ENCODE data around the gene JAM2.

JAM2 gene

DNA sequence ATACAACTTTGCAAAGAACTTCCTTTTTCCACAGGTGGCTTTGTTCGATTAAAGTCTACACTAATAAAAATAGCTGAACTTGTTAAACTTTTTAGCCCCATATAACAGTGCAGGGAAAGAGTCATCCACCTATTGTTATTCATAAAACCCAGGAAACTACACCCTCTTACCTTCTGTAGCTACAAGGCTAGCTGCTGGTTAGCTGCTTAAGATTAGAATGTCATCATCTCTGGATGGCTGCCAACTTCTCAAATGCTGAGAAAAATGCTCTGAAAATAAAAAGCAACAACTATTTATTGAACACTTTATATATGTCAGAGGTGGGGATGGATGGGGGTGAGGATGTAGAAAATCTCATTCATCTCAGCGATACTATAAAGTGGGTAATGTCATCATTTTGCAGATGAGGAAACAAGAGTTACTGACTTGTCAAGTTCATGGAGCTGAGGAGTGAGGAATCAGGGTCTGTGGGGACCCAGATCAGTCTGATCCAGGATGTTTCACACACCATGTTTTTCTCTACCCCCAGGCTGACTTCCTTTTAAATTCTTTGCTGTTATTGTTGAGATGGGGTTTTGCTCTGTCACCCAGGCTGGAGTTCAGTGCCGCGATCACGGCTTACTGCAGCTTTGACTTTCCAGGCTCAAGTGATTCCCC lies 78.6 kb downstream of the JAM2 start:
- no peak for DNase-seq (ENCODE audit: low read depth, low spot score)

DNA sequence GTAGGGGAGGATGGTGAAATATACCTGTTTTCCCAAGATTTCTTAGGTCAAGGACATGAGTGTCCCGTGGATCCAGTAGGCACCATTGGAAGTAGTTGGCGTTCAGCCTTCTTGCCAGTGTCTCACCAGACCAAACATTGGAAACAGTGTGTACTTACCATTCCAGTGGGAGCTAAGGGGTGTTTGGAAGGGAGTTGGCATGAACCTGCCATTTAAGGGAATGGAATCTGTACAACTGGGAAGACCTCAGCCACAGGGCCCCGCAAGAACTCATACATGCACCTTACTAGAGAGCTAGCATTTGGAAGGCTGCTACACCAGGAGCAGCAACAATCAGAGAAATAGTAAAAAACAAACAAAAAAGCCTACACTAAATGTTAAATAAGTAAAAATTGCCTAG lies 82.9 kb downstream of the JAM2 start:
- DNase-seq (ENCODE audit: low read depth, low spot score) = no peak

DNA sequence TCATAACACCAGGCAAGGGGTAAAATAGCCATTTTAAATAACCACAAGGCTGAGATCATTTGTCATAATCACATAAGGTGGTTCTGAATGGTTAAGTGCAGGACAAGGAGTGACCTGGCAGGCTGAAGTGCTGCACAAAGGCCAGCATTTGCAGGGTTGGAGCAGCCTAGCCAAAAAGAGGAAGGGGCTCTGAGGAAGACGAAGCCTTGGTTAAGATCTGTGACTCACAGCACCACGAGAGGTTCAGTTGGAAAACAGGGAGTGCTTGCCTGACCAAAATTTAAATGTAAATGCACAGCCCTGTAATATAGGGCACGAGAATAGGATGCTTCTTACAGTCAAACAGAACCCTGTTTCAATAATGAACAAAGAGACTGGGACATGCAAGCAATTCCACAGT lies 83.6 kb downstream of the JAM2 start:
- DNase-seq (ENCODE audit: low read depth, low spot score) = no peak

DNA sequence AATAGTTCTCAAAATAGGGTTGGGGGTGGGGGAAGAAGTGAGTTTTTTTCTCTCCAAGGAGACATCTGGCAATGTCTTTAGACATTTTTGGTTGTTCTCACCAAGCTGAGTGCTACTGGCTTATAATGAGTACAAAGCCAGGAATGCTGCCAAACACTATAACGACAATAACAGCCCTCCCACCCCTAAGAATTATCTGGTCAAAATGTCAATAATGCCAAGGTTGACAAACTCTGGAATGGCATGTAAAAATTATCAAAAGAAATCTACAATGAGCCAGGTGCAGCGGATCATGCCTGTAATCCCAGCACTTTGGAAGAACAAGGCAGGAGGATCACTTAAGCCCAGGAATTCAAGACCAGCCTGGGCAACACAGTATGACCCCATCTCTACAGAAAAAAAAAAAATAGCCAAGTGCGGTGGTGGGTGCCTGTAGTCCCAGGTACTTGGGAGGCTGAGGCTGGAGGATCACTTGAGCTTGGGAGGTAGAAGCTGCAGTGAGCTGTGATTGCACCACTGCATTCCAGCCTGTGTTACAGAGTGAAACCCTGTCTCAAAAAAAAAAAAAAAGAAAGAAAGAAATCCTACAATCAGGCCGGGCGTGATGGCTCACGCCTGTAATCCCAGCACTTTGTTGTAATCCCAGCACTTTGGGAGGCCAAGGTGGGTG lies 93.2 kb downstream of the JAM2 start:
- no peak for DNase-seq (ENCODE audit: low read depth, low spot score)

DNA sequence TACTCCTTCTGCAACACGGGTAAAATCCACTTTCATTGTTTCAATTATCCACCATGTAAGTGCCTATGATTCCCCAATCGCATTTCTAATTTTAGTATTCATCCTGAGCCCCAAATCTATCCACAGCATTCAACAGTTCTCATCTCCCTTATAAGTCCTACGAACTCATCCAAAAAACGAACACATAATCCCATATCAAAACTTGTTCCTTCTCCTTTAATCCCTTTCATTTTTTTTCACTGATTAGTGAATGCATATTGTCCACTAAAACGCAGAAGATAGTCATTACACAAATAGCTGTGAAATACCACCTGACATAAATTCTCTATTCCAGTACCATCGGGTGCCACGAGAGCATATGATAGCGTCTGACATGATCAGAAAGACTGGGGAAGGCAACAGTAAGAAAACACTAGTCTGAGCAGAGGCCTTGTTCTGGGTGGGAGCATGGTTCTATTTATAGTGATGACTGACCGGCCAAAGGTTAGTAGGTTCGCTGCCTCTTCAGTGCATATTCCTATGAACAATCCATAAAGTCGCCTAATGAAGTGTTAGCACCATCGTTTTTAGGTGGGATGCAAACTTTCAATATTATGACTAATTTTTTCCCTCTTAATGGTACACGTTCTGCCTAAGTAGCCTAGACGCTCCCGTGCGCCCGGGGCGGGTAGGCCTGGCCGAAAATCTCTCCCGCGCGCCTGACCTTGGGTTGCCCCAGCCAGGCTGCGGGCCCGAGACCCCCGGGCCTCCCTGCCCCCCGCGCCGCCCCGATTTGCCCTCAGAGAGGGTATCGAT lies 95.0 kb downstream of the JAM2 start:
- no peak for DNase-seq (ENCODE audit: low read depth, low spot score)

DNA sequence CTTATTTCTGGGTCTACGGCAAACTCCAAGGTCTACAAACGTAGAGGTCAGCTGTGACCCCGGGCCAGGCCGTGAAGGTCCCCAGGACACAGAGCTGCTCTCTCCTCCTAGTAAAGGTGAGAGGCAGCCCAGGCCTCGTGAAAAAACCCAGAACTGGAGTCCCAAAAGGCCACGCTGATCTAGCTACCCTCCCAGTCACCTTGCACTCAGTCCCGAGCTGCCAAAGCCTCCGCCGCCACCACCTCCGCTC lies 95.5 kb downstream of the JAM2 start:
- no peak for DNase-seq (ENCODE audit: low read depth, low spot score)

DNA sequence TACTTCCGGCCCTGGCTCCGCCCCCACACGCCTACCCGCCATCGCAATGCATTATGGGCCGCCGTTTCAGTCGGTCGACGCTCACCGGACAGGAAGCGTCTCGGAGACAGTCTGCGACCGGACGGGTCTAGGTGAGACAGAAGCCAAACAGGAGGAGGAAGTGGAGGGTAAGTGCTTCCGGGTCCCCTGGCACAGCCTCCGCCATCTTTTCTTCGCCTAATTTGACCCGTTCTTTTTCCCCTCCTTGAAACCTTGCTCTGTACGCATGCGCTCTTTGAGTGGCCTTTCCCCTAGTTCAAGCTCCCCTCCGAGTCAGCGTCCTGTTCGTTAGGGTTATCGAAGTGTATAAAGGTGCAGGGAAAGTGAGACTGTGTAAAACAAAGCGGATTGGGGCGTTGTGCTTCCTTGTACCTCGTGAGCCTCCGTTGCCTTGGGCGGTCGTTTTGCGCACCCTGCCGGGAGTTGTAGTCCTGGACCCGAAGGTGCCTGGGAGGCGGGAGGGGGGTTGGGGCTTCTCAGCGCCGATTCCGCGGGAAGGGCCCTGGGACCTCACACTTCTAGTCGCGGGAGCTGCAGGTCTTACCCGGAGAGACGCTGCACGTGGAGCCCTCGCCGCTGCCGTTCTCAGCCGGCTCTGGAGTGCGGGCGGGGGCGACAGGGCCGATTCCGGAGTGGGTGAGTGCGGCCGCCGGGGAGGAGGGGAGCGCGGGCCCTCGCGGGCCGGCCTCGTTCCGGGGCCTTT lies 96.0 kb downstream of the JAM2 start, which contains the start of the genes ATP5PF and GABPA:
ATP5PF (minus strand) TSS at position 1 of the 742 bp plus-strand sequence. CDS start 5,110 bp downstream, outside the sequence.
GABPA (plus strand) TSS at position 69 of the 742 bp plus-strand sequence. CDS start 6,627 bp downstream, outside the sequence.
- peak; percentile 97 for DNase-seq (ENCODE audit: low read depth, low spot score)

DNA sequence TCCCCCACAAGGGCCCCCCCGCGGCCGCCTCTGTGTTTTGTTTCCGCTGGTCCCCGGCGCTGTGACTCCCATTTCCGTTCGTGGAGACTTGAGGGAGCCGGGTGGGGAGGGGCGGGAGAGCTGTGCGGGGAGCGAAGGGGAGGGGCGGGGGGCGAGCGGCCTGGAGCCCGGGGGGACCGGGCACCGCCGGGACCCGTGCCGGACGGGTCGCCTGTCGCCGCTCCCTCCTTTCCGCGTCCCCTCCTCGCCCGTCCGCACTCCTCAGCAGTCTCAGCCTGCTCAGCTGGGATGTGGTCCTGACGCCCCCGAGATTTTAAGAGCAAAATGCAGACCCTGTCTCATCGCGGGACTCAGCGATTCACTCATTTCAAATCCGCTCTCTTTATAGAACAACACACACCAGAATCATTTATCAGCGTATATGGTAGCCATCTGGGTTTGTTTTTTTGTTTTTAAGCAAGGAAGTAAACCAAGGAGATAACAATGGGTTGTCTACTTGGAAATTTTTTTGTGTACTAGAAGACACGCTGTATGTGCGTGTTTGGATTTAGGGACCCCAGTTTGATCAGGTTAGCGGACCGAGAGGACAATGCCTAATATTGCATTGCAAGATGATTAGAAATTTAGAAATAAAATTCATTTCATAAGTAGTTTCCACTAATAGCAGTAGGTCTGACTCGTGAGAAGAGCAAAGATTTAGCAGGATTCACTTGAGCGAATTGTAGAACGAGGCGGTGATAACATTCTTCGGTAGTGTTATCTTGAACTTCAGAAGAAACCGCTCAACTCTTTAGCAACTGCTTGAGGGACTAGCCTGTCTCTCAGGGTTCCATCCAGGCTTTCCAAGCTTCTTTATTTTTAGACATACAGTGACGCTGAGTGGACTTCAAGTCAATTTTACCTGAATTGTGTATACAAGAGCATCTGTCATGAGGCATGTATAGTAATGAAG lies 96.9 kb downstream of the JAM2 start:
- DNase-seq (ENCODE audit: low read depth, low spot score) = peak; percentile 7

DNA sequence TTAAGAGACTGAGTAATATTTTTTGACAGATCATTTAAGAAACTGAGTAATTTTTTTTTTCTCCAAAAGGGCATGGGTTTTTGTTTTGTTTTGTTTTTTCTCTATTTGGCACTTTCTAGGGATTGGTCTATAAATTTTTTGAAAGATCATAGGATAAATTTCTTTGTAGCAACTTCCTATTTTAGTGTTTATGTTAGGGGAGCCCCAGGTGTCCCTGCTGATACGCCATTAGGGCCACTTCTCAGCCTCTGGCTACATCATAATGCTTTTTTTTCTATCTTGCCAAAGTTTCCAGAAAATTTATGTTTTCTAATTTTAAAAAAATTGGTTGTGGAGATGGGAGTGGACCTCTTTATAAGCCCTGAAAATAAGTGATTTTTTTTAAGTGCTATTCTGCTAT lies 98.4 kb downstream of the JAM2 start:
- no peak for DNase-seq (ENCODE audit: low read depth, low spot score)

DNA sequence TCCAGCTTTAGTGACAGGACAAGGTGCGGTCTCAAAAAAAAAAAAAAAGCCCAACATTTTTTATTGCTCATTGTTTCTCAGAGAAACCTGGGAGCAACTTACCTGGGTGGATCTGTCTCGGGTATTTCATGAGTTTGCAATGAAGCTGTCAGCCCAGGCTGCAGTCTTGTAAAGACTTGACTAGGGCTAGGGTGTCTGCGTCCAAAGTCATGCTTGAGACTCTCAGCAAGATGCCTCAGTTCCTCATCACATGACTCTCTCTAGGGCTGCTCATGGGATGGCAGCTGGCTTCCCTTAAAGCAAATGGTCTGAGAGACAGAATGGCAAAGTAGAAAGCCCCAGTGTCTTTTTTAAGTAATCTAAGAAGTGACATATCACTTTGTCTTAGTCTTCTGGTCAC lies 103.8 kb downstream of the JAM2 start:
- DNase-seq (ENCODE audit: low read depth, low spot score) = no peak

DNA sequence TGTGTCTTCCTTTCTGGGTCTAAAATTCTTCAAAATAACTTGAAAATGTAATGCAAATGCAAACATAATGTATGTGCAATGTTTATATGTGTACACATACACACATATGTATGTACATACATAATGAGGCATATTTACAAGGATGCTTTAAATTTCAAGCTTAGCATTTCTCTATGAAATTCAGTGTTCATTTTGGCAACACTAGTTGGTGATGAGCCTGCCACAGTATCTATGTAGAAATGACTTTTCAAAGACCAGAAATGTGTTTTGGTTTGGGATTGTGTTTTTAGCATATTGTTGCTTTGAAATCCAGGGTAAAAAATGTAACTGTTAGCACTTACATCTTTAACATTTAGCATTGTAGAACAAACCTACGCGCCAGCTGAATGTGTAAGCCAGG lies 105.8 kb downstream of the JAM2 start:
- no peak for DNase-seq (ENCODE audit: low read depth, low spot score)

DNA sequence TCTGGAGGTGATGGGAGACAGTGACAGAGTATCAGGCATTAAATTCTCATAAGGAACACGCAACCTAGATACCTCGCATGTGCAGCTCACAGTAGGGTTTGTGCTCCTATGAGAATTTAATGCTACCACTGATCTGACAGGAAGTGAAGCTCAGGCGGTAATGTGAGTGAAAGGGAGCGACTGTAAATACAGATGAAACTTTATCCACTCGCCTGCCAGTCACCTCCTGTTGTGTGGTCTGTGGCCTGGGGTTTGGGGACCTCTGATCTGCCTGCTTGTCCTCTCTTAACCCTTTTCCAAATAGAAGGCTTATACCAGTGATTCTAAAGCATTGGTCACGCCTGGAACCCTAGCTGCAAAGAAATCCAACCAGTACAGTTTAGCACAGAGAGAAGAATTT lies 111.0 kb downstream of the JAM2 start:
- DNase-seq (ENCODE audit: low read depth, low spot score) = no peak

DNA sequence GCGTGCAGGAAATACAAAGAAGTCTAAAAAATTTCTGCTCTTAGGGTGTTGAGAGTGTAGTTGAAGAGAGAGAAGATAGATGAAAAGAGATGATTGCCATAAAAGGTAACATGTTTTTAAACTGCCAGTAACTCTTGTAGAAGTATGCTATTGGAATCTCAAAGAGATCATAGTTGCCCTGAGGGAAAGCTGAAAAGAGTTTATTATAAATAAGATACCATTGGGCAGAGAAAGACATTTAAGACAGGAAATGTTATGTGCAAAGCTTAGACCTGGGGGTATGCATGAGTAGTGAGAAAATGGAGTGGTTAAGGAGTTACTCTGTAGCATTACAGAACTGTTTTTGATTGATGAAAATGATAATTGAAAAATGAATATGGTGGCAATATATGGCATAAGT lies 113.4 kb downstream of the JAM2 start:
- no peak for DNase-seq (ENCODE audit: low read depth, low spot score)

DNA sequence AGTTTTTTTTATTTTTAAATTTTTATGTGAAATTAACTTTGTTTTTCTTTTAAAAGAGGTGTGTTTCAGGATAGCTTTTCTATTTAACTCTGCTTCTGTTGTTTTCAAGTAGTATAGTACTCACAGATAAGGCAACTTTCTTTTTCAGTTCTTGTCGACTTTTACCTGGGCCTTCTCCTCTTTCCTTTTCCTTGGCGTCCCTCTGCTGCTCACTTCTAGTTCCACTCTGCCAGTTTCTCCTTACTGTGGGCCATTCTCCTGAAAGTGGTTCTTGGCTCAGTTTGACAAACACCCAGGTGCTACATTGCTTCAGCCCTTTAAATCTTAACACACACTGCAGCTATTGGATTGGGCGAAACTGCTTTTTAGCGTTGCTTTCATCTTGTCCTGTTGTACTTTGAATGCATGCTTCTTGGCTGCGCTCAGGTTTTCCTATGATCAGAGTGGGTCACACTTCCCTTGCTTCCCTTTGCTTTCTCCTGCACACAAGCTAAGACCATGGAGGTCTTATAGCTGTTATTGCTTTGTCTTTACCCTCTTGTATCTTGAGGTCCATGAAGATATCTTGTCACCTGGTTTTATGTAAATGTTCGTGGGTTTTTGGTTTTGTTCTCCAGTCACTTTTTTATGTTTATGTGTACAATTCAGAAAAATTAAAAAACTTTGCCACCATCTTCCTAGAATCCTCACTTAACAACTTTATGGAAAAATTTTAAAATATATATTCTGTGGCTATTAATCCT lies 117.3 kb downstream of the JAM2 start:
- DNase-seq (ENCODE audit: low read depth, low spot score) = no peak

DNA sequence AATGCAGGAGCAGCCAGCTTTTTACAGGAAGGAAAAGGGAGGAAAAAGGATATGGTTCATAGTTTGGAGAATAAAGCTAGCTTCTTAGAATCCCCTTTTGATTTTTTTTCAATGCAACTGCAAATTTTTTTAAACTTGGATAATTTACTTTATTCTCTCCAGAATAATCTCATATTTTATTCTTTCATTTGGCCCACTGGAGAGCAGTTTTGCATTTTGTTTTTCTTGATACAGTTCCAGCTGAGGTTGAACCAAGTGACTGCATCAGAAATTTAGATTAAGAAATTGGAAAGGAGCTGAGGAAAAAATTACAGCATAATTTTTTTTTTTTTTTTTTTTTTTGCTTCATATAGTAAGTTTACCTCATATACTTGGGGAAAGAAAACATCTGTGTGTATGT lies 118.5 kb downstream of the JAM2 start:
- DNase-seq (ENCODE audit: low read depth, low spot score) = no peak

DNA sequence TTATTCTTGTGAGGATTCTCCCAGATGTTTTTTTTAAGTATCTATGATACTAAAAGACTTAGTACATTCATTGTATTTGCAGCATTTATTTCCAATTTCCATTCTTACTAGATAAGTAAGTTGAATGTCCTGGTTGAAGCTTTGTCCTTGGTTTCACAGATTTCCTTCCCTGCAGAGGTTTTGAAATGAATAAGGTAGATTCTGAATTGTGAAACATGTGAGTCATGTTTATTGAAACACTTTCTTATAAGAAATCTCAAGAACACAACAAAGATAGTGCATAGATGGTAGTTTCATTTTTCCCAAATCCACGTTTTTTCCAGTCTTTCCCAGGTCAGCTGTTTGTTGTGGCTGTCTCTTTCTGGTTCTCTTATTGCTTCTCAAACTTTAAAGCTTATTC lies 120.5 kb downstream of the JAM2 start:
- no peak for DNase-seq (ENCODE audit: low read depth, low spot score)

DNA sequence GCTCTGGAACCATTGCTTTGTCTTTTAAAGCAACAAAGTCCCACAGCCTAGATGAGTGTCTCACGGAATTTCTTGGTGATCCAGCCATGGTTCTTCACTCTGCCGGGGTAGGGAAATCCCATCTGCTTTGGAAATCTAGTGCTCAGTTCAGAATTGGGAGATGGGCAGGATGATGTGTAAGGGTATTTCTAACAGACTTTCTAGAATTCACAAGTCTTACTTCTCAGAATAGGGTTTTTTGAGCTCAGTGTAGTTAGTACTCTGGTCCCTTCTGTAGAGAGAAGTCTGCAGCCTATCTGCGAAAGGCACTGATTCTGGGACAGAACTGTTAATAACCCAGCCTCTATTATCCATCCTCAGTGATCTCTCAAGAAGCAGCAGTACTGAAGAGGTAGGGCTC lies 121.0 kb downstream of the JAM2 start:
- no peak for DNase-seq (ENCODE audit: low read depth, low spot score)

DNA sequence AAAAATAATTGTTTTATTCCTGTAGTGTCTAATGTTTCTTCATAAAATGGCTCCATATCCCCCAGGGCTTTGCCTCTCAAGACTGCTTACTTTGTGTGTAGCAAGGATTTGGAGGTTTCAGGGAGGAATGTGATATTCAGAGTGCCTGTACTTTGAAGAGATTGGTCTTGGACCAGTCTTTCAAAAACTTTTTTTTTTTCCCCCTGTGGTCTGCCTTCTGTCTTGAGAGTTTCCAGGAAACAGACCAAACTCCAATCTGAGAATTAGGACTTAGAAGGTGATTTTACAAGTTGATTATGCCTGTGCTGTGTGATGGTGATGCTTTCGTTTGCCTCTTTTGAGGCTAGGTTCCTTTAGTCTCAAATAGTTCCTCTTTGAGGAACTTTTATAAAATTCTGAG lies 121.6 kb downstream of the JAM2 start:
- no peak for DNase-seq (ENCODE audit: low read depth, low spot score)

DNA sequence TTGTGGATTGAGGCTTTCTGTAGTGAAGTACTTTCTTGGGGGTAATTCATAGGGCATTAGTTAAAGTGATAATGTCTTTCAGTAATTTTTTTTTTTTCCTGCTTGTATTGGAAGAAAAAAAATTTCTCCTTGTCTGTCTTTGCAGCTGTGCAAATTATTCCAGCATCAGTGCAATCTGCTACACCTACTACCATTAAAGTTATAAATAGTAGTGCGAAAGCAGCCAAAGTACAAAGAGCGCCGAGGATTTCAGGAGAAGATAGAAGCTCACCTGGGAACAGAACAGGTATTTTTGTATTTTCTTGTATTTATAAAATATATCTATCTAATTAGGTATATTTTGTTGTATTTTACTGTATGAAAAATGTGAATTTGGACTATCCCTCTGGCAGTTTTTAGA lies 125.0 kb downstream of the JAM2 start:
- DNase-seq (ENCODE audit: low read depth, low spot score) = no peak

Data from iPS DF 19.7 (cell line).